GM19043 (cell line): ENCODE data around the gene ACTL6B.
A peak's percentile ranks its signal among the peaks of the same experiment; 100 is the strongest.
"Not testable (repeated sequence)": the region's sequence is repeated elsewhere in the genome, so short reads cannot be mapped to it uniquely, and the experiment has no call there.

Experiments used
- ATAC-seq: cut with Tn5 transposase; IDR thresholded peaks from one replicate; pipeline ENCODE4 v1.9.1; 2021; ENCODE audit warnings: low read depth; ENCODE audit not compliant: unreplicated experiment

The ACTL6B gene

GRCh38 chr7:100655908-100656674, at the start of gene ACTL6B:
Gene ACTL6B, minus strand, starts transcription at chr7:100656448. Its CDS starts 94 bp downstream, at chr7:100656354.
- no peak for ATAC-seq

- ATAC-seq, result peak; percentile 48
Measured at GRCh38 chr7:100705320-100705752, 49.1 kb upstream of the ACTL6B start.

GRCh38 chr7:100701089-100701488, 44.8 kb upstream of the ACTL6B start:
- ATAC-seq, result not testable (repeated sequence)

GRCh38 chr7:100699018-100699417, 42.8 kb upstream of the ACTL6B start:
- no peak for ATAC-seq

GRCh38 chr7:100696123-100696521, 39.9 kb upstream of the ACTL6B start:
- no peak for ATAC-seq

GRCh38 chr7:100694098-100694745, 38.0 kb upstream of the ACTL6B start, which contains the start of gene GIGYF1:
Gene GIGYF1, minus strand, starts transcription at chr7:100694250. Its CDS starts 6,012 bp downstream, at chr7:100688238.
- ATAC-seq, result no peak

GRCh38 chr7:100693312-100694097, 37.3 kb upstream of the ACTL6B start:
- no peak for ATAC-seq

- ATAC-seq, result no peak
Measured at GRCh38 chr7:100692578-100692961, 36.3 kb upstream of the ACTL6B start.

GRCh38 chr7:100691676-100692577, 35.7 kb upstream of the ACTL6B start:
- ATAC-seq, result no peak

- ATAC-seq, result no peak
Measured at GRCh38 chr7:100689230-100690135, 33.2 kb upstream of the ACTL6B start.

- no peak for ATAC-seq
Measured at GRCh38 chr7:100688326-100688860, 32.1 kb upstream of the ACTL6B start.

- ATAC-seq, result no peak
Measured at GRCh38 chr7:100687751-100688300, 31.6 kb upstream of the ACTL6B start.

- ATAC-seq, result no peak
Measured at GRCh38 chr7:100687261-100687660, 31.0 kb upstream of the ACTL6B start.

- no peak for ATAC-seq
Measured at GRCh38 chr7:100686822-100687211, 30.6 kb upstream of the ACTL6B start.

GRCh38 chr7:100686201-100686821, 30.1 kb upstream of the ACTL6B start:
- ATAC-seq, result no peak

- ATAC-seq, result no peak
Measured at GRCh38 chr7:100685631-100686145, 29.4 kb upstream of the ACTL6B start.

GRCh38 chr7:100685049-100685605, 28.9 kb upstream of the ACTL6B start:
- ATAC-seq, result no peak
